SK-N-SH (cell line): ENCODE measurements around the gene PDE4A. TPM values are rescaled to one million over a fixed set of nuclear protein-coding genes. Genes with fewer than 3 reads are reported as not detected.

ENCODE experiments used
- CTCF ChIA-PET: fragments of 300-600, 350-600 bp; formaldehyde crosslinking; extraction: SDS; loops from one replicate; lab custom pipeline; 2021; lab: Yijun Ruan, JAX
- POLR2A ChIA-PET: fragments of 350-600 bp; sonication (Branson Sonifier 250); formaldehyde crosslinking; extraction: SDS; loops from one replicate; lab custom pipeline; 2020; ENCODE audit warnings: antibody characterized with exemption, inconsistent platforms; lab: Yijun Ruan, JAX
- DNase-seq: peaks from one replicate; pipeline ENCODE4 v3.0.0; 2012
- H2AFZ ChIP-seq: fragments of 200-600 bp; sonication (generic); 2 replicates; pipeline ENCODE4 v1.8.1; 2016; ENCODE audit warnings: antibody characterized with exemption, mild to moderate bottlenecking, low read depth
- H3F3A ChIP-seq: fragments of 200-600 bp; sonication (generic); replicated peaks from 2 replicates; pipeline ENCODE3; 2016; ENCODE audit warnings: antibody characterized with exemption, mild to moderate bottlenecking; ENCODE audit not compliant: insufficient read depth
- H3K27ac ChIP-seq, 2 experiments: fragments of 200-500 bp in 1 of 2; fragments of 200-600 bp in 1 of 2; sonication (Bioruptor generic) in 1 of 2; sonication (generic), shearing (Covaris generic) in 1 of 2; 2 replicates each; pipeline versions ENCODE4 v1.5.1 to v1.6.1; 2014 to 2016; ENCODE audit warnings: low read depth in 2 of 2, inconsistent platforms in 1 of 2, low read length in 1 of 2, mild to moderate bottlenecking in 1 of 2, mixed read lengths in 1 of 2
- H3K27me3 ChIP-seq: fragments of 200-600 bp; sonication (generic), shearing (Covaris generic); 2 replicates; pipeline ENCODE4 v1.6.1; 2016; ENCODE audit warnings: mixed run types; ENCODE audit not compliant: insufficient read depth
- H3K36me3 ChIP-seq, 2 experiments: fragments of 200-500 bp in 1 of 2; fragments of 200-600 bp in 1 of 2; sonication (Bioruptor generic) in 1 of 2; sonication (generic) in 1 of 2; replicated peaks in 1 of 2; 2 replicates each; pipeline versions ENCODE3 to v1.5.1; 2014 to 2016; ENCODE audit warnings: low read length in 1 of 2, mild to moderate bottlenecking in 1 of 2; ENCODE audit not compliant: insufficient read depth in 2 of 2, control insufficient read depth in 1 of 2
- H3K4me1 ChIP-seq, 2 experiments: fragments of 200-500 bp in 1 of 2; fragments of 200-600 bp in 1 of 2; sonication (Bioruptor generic) in 1 of 2; sonication (generic), shearing (Covaris generic) in 1 of 2; 2 replicates each; pipeline versions ENCODE4 v1.5.1 to v1.6.1; 2014 to 2016; ENCODE audit warnings: low read depth in 1 of 2, low read length in 1 of 2, mixed run types in 1 of 2; ENCODE audit not compliant: insufficient read depth in 2 of 2, control insufficient read depth in 1 of 2
- H3K4me2 ChIP-seq: fragments of 200-600 bp; sonication (generic), shearing (Covaris generic); 2 replicates; pipeline ENCODE4 v1.6.1; 2017; ENCODE audit warnings: mixed run types
- H3K4me3 ChIP-seq, 2 experiments: fragments of 200-500 bp in 1 of 2; fragments of 200-600 bp in 1 of 2; sonication (Bioruptor generic) in 1 of 2; sonication (generic), shearing (Covaris generic) in 1 of 2; 2 replicates each; pipeline versions ENCODE4 v1.5.1 to v1.8.1; 2014 to 2016; ENCODE audit warnings: low read depth in 2 of 2, inconsistent platforms in 1 of 2, low read length in 1 of 2, mild to moderate bottlenecking in 1 of 2, mixed read lengths in 1 of 2, moderate library complexity in 1 of 2
- H3K79me2 ChIP-seq: fragments of 200-600 bp; sonication (generic); 2 replicates; pipeline ENCODE4 v1.8.1; 2017; ENCODE audit warnings: mild to moderate bottlenecking; ENCODE audit not compliant: insufficient read depth
- H3K9ac ChIP-seq: fragments of 200-600 bp; sonication (generic); 2 replicates; pipeline ENCODE4 v1.6.1; 2017; ENCODE audit warnings: mixed run types
- H3K9me2 ChIP-seq: fragments of 200-600 bp; sonication (generic); 2 replicates; pipeline ENCODE4 v1.6.1; 2017; ENCODE audit warnings: mixed run types
- H3K9me3 ChIP-seq: fragments of 200-600 bp; sonication (generic); 2 replicates; pipeline ENCODE4 v1.6.1; 2017; ENCODE audit warnings: mixed run types, mild to moderate bottlenecking, moderate library complexity
- H4K20me1 ChIP-seq: fragments of 200-600 bp; sonication (generic); 2 replicates; pipeline ENCODE4 v1.6.1; 2017; ENCODE audit warnings: mild to moderate bottlenecking, mixed run types; ENCODE audit not compliant: insufficient read depth
- ELF1 ChIP-seq: IDR thresholded peaks from 2 replicates; pipeline ENCODE4 v1.4.0; 2012
- EP300 ChIP-seq, 2 experiments: IDR thresholded peaks; 2 replicates each; pipeline versions ENCODE4 v1.4.0 to v1.6.1; 2012; ENCODE audit warnings: borderline replicate concordance in 1 of 2, low read depth in 1 of 2, low read length in 1 of 2
- EZH2phosphoT487 ChIP-seq: fragments of 200-600 bp; sonication (generic); IDR thresholded peaks from 2 replicates; pipeline ENCODE4 v1.6.1; 2017; ENCODE audit warnings: low read depth, mixed run types, mild to moderate bottlenecking, antibody characterized with exemption, moderate library complexity, borderline replicate concordance
- FOSL2 ChIP-seq: IDR thresholded peaks from 2 replicates; pipeline ENCODE4 v1.4.0; 2012; ENCODE audit warnings: low read depth, mild to moderate bottlenecking, moderate library complexity, borderline replicate concordance
- FOXJ3 ChIP-seq: sonication (generic); formaldehyde crosslinking; IDR thresholded peaks from 2 replicates; pipeline ENCODE4 v1.5.1; 2020; ENCODE audit warnings: mild to moderate bottlenecking, missing genetic modification reagents
- GABPA ChIP-seq: IDR thresholded peaks from 2 replicates; pipeline ENCODE4 v1.4.0; 2012; ENCODE audit warnings: low read depth, mild to moderate bottlenecking
- GATA2 ChIP-seq: sonication (generic); formaldehyde crosslinking; IDR thresholded peaks from 2 replicates; pipeline ENCODE4 v1.5.0; 2020; ENCODE audit warnings: mild to moderate bottlenecking, missing genetic modification reagents
- IRF3 ChIP-seq: fragments of 150-350 bp; IDR thresholded peaks from 2 replicates; pipeline ENCODE4 v1.6.1; 2016; ENCODE audit warnings: mild to moderate bottlenecking, low read depth, low read length
- JUND ChIP-seq: IDR thresholded peaks from 2 replicates; pipeline ENCODE4 v1.4.0; 2012
- MAX ChIP-seq: IDR thresholded peaks from 2 replicates; pipeline ENCODE4 v1.4.0; 2012; ENCODE audit warnings: low read depth
- MEF2A ChIP-seq: IDR thresholded peaks from 2 replicates; pipeline ENCODE4 v1.4.0; 2012; ENCODE audit warnings: low read depth, borderline replicate concordance
- MXI1 ChIP-seq: IDR thresholded peaks from 2 replicates; pipeline ENCODE4 v1.6.1; 2012; ENCODE audit warnings: mild to moderate bottlenecking, low read depth, low read length, improper control_type of control experiment
- NFIC ChIP-seq: IDR thresholded peaks from 2 replicates; pipeline ENCODE4 v1.4.0; 2012; ENCODE audit warnings: borderline replicate concordance
- NRF1 ChIP-seq: IDR thresholded peaks from 2 replicates; pipeline ENCODE4 v1.6.1; 2012; ENCODE audit warnings: low read depth, mild to moderate bottlenecking, low read length
- PBX3 ChIP-seq: IDR thresholded peaks from 2 replicates; pipeline ENCODE4; 2012
- POLR2AphosphoS5 ChIP-seq: IDR thresholded peaks from 2 replicates; pipeline ENCODE4 v1.6.1; 2012; ENCODE audit warnings: low read depth, low read length
- RCOR1 ChIP-seq: fragments of 150-350 bp; IDR thresholded peaks from 2 replicates; pipeline ENCODE4 v1.6.1; 2017; ENCODE audit warnings: antibody characterized with exemption, low read length
- RFX5 ChIP-seq: IDR thresholded peaks from 2 replicates; pipeline ENCODE4 v1.6.1; 2012; ENCODE audit warnings: mild to moderate bottlenecking, improper control_type of control experiment, low read length
- SIN3A ChIP-seq: IDR thresholded peaks from 2 replicates; pipeline ENCODE4 v1.6.1; 2012; ENCODE audit warnings: low read depth, mild to moderate bottlenecking, low read length, moderate library complexity, borderline replicate concordance
- SMC3 ChIP-seq: IDR thresholded peaks from 2 replicates; pipeline ENCODE4 v1.6.1; 2012; ENCODE audit warnings: low read depth, low read length, improper control_type of control experiment
- TAF1 ChIP-seq: IDR thresholded peaks from 2 replicates; pipeline ENCODE4 v1.6.1; 2012; ENCODE audit warnings: low read depth, mild to moderate bottlenecking, low read length, moderate library complexity, borderline replicate concordance
- TCF12 ChIP-seq: IDR thresholded peaks from 2 replicates; pipeline ENCODE4 v1.4.0; 2012
- TEAD4 ChIP-seq: IDR thresholded peaks from 2 replicates; pipeline ENCODE4 v1.4.0; 2012; ENCODE audit warnings: mild to moderate bottlenecking, borderline replicate concordance; ENCODE audit not compliant: insufficient read depth
- USF2 ChIP-seq: fragments of 150-350 bp; IDR thresholded peaks from 2 replicates; pipeline ENCODE4 v1.6.1; 2017; ENCODE audit warnings: antibody characterized with exemption, low read length, low read depth, borderline replicate concordance
- YY1 ChIP-seq: IDR thresholded peaks from 2 replicates; pipeline ENCODE4 v1.4.0; 2012; ENCODE audit warnings: low read depth, mild to moderate bottlenecking
- ZBTB33 ChIP-seq: IDR thresholded peaks from 2 replicates; pipeline ENCODE4 v1.4.0; 2012; ENCODE audit warnings: low read depth, borderline replicate concordance
- WGBS: methylation state at CpG from one replicate; pipeline ENCODE4 v1.1.6; 2017; ENCODE audit warnings: low lambda C conversion rate; 5-methylcytosine and 5-hydroxymethylcytosine counted together
- polyA plus RNA-seq, 3 experiments: library from polyadenylated mRNA; depleted of rRNA; stranded (reverse); fragments of >200 nt; gene quantifications; 2 replicates each; pipeline ENCODE4 v1.2.3, GENCODE V29; 2012

The PDE4A gene
- polyA plus RNA-seq, 1 of the 3 experiments (the other 2 are of a cell fraction) = 2.9 TPM

- H4K20me1 ChIP-seq = peaks cover 7% of the 10 kb centered on the region; the same call in 1 of the 2 replicates
- H3K27me3 ChIP-seq = no peaks in the 10 kb centered on the region
- peaks cover 8 to 17% of the 10 kb centered on the region in 2 experiments for H3K36me3 ChIP-seq
- peak overlapping the region; percentile 95 for H2AFZ ChIP-seq
- H3K9me2 ChIP-seq = no peaks in the 10 kb centered on the region
- H3K4me3 ChIP-seq = peak overlapping the region; percentile 66 to 88
- H3F3A ChIP-seq = peaks cover 11% of the 10 kb centered on the region
- 3% methylated on average over 14 of the region's 35 CpGs for WGBS
- H3K79me2 ChIP-seq = peaks cover 55% of the 10 kb centered on the region
- ChIA-PET CTCF (interaction anchor here (1.9 kb wide), 1 partner anchor 12 kb away, joined by 10 read pairs; no protein-coding TSS in a partner anchor), POLR2A (interaction anchor here (0.6 kb wide), 1 partner anchor 305 kb away, joined by 3 read pairs; no protein-coding TSS in a partner anchor)
- peaks cover 3 to 4% of the 10 kb centered on the region in 2 experiments; a peak in 1 of 4 replicates for H3K4me1 ChIP-seq
- H3K27ac ChIP-seq = peak overlapping the region; percentile 92 to 94
- H3K4me2 ChIP-seq = peak overlapping the region; percentile 83
- H3K9ac ChIP-seq = peak overlapping the region; percentile 99
- H3K9me3 ChIP-seq = no peaks in the 10 kb centered on the region
- DNase-seq = peak; percentile 90
- TF ChIP-seq USF2 (no peak), TCF12 (peak; percentile 8; the same call in 1 of the 2 replicates), JUND (no peak), NRF1 (peak; percentile 65), MAX (no peak), TEAD4 (no peak), GABPA (no peak), POLR2AphosphoS5 (peak; percentile 53; the same call in 1 of the 2 replicates), GATA2 (CRISPR knock-in tag) (no peak), TAF1 (no peak), RFX5 (no peak), MXI1 (peak; percentile 39; the same call in 1 of the 2 replicates), NFIC (0 out of 2 replicates have a peak, but pooled peaks have one; percentile 51), EP300 (IDR thresholded peaks at IDR 0.05; ENCODE audit: borderline replicate concordance in 1 of 2, low read depth in 1 of 2, low read length in 1 of 2) (no peak), RCOR1 (no peak), FOXJ3 (CRISPR knock-in tag) (peak; percentile 57; the same call in 1 of the 2 replicates), SMC3 (no peak), PBX3 (no peak), ZBTB33 (no peak), YY1 (no peak), FOSL2 (no peak), ELF1 (no peak), EZH2phosphoT487 (no peak), MEF2A (0 out of 2 replicates have a peak, but pooled peaks have one; percentile 24), IRF3 (no peak), SIN3A (no peak)
These were observed 81.7 kb downstream of the PDE4A start for GRCh38 chr19:10501971-10502523.
